ENCODE measurements around the gene FSTL4. TPM values are rescaled to one million over a fixed set of nuclear protein-coding genes. Genes with fewer than 3 reads are reported as not detected.
A peak's percentile ranks its signal among the peaks of the same experiment; 100 is the strongest.
"Not testable (repeated sequence)": the region's sequence is repeated elsewhere in the genome, so short reads cannot be mapped to it uniquely, and the experiment has no call there.

Gene FSTL4
- total RNA-seq, 1 donor from 2014 or later, result not detected

DNA sequence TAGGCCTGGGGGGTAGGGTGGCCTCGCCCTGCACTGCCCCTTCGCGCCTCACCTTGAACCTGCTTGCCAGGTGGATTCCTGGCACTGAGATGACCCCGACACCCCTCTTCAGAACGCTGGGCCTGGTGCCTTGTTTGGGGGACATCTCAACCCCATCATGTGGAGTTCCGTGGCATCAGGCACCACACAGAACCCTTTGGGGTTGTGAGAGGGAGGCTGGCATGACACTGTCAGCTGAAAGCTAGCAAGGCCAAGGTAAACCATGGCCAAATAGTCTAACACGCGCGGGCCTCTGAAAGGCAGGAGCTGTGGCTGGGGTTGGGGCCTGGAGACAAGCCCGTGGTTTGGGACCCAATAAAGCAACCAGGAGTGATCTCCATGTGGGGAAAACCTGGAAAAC lies 163.2 kb downstream of the FSTL4 start:
- TF ChIP-seq, protein P1, sequence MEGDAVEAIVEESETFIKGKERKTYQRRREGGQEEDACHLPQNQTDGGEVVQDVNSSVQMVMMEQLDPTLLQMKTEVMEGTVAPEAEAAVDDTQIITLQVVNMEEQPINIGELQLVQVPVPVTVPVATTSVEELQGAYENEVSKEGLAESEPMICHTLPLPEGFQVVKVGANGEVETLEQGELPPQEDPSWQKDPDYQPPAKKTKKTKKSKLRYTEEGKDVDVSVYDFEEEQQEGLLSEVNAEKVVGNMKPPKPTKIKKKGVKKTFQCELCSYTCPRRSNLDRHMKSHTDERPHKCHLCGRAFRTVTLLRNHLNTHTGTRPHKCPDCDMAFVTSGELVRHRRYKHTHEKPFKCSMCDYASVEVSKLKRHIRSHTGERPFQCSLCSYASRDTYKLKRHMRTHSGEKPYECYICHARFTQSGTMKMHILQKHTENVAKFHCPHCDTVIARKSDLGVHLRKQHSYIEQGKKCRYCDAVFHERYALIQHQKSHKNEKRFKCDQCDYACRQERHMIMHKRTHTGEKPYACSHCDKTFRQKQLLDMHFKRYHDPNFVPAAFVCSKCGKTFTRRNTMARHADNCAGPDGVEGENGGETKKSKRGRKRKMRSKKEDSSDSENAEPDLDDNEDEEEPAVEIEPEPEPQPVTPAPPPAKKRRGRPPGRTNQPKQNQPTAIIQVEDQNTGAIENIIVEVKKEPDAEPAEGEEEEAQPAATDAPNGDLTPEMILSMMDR (IDR thresholded peaks at IDR 0.05; ENCODE audit: borderline replicate concordance), result no peak
- H3K4me3 ChIP-seq, result no peak overlapping the region
- H3K27ac ChIP-seq (replicated peaks), result no peak overlapping the region
- H3K27me3 ChIP-seq (ENCODE audit: low read depth), result peaks cover 33% of the 10 kb centered on the region
- no peak for DNase-seq
- H3K4me1 ChIP-seq, result no peaks in the 10 kb centered on the region
- no peaks in the 10 kb centered on the region for H3K36me3 ChIP-seq
- H3K9me3 ChIP-seq (replicated peaks), result no peaks in the 10 kb centered on the region
- intact Hi-C loops (cut with micrococcal nuclease), result no loop called here

GRCh38 chr5:133446440-133446839 lies 165.9 kb downstream of the FSTL4 start:
- intact Hi-C loops (cut with micrococcal nuclease), result no loop called here
- H3K4me1 ChIP-seq, result no peaks in the 10 kb centered on the region
- H3K36me3 ChIP-seq, result no peaks in the 10 kb centered on the region
- H3K4me3 ChIP-seq, result no peak overlapping the region
- peaks cover 34% of the 10 kb centered on the region for H3K27me3 ChIP-seq (ENCODE audit: low read depth)
- TF ChIP-seq, protein P1 (IDR thresholded peaks at IDR 0.05; ENCODE audit: borderline replicate concordance), result no peak
- H3K9me3 ChIP-seq (replicated peaks), result no peaks in the 10 kb centered on the region
- no peak for DNase-seq
- no peak overlapping the region for H3K27ac ChIP-seq (replicated peaks)

DNA sequence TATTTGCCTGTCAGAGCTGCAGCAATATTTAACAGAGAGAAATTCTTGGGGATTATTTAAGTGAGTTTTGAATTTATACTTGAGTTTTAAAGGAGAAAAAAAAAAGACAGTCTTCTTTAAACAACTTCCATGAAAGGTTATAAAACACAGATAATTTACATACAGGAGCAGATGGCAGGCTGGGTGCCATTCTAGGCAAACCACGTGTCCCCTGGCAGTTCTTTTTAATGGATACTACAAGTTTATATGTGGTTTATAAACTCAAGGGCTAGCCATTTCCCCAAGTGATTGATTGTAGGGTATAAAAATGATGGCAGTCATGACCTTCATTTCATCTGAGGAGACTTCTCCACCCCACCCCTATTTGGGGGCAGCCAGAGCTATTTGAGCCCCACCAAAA lies 166.6 kb downstream of the FSTL4 start:
- TF ChIP-seq, protein P1 (IDR thresholded peaks at IDR 0.05; ENCODE audit: borderline replicate concordance), result no peak
- Histone ChIP-seq H3K36me3 (no peaks in the 10 kb centered on the region), H3K4me3 (no peak overlapping the region), H3K4me1 (no peaks in the 10 kb centered on the region), H3K27me3 (ENCODE audit: low read depth) (peaks cover 40% of the 10 kb centered on the region), H3K27ac (replicated peaks) (no peak overlapping the region), H3K9me3 (replicated peaks) (no peaks in the 10 kb centered on the region)
- intact Hi-C loops (cut with micrococcal nuclease), result no loop called here
- DNase-seq, result no peak

GRCh38 chr5:133445204-133445603 lies 167.1 kb downstream of the FSTL4 start:
- H3K27me3 ChIP-seq (ENCODE audit: low read depth), result peaks cover 41% of the 10 kb centered on the region
- DNase-seq; H3K4me1 ChIP-seq; H3K36me3 ChIP-seq; H3K9me3 ChIP-seq (replicated peaks); H3K27ac ChIP-seq (replicated peaks); H3K4me3 ChIP-seq; intact Hi-C loops (cut with micrococcal nuclease): not testable (repeated sequence)

GRCh38 chr5:133444711-133445110 lies 167.6 kb downstream of the FSTL4 start:
- no peak overlapping the region for H3K27ac ChIP-seq (replicated peaks)
- H3K4me1 ChIP-seq, result no peaks in the 10 kb centered on the region
- TF ChIP-seq, protein P1 (IDR thresholded peaks at IDR 0.05; ENCODE audit: borderline replicate concordance), result no peak
- no peak overlapping the region for H3K4me3 ChIP-seq
- H3K36me3 ChIP-seq, result no peaks in the 10 kb centered on the region
- intact Hi-C loops (cut with micrococcal nuclease), result no loop called here
- peaks cover 39% of the 10 kb centered on the region for H3K27me3 ChIP-seq (ENCODE audit: low read depth)
- H3K9me3 ChIP-seq (replicated peaks), result no peaks in the 10 kb centered on the region
- no peak for DNase-seq

DNA sequence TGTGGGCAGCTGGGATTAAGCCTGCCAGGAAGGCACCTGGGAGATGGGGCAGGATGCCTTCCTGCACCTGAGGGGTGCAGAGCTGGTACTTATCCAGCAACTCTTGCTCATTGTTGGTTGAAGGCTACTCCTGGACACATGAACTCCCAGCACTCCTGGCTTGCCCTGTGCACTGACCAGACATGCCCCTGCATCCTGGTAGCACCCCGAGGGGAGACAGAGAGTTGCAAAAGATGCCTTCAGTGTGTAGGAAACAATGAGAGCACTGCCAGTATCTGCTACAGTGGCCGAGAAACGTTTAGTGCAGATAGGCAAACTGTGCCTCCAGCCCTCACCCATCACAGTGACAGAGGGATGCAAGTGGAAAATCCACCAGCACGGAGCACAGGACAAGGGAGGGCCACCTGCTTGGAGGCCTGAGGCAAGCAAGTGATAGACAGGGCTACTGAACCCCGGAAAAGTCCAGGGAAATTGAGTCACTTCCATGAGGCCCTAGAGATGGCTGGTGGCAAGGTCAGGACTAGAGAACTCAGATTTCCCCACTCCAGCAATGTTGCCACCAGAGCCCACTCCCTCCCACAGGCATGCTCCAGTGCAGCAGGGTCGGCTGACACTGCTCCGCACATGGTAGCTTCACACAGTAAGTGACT lies 171.1 kb downstream of the FSTL4 start:
- Histone ChIP-seq H3K4me3 (no peak overlapping the region), H3K27ac (replicated peaks) (peak overlapping the region; percentile 50), H3K4me1 (no peaks in the 10 kb centered on the region), H3K36me3 (no peaks in the 10 kb centered on the region), H3K27me3 (ENCODE audit: low read depth) (peaks cover 21% of the 10 kb centered on the region), H3K9me3 (replicated peaks) (no peaks in the 10 kb centered on the region)
- intact Hi-C loops (cut with micrococcal nuclease), result no loop called here
- DNase-seq, result no peak
- TF ChIP-seq, protein P1 (IDR thresholded peaks at IDR 0.05; ENCODE audit: borderline replicate concordance), result no peak
